HepG2 (cell line): Measurements from ENCODE around the gene JPH2. TPM values are rescaled to one million over a fixed set of nuclear protein-coding genes. Genes with fewer than 3 reads are reported as not detected.

Experiments
- ATAC-seq: fragments of 200-7000 bp; cut with Tn5 transposase; 3 replicates; pipeline ENCODE4 v1.9.1; 2020; ENCODE audit warnings: mild to moderate bottlenecking, moderate library complexity
- BruUV-seq: library from RNA; stranded (reverse); fragments of 400-500 nt; replicated peaks from 2 replicates; lab custom pipeline; 2021; lab: Mats Ljungman, UMichigan
- CTCF ChIA-PET: fragments of 300-600 bp; formaldehyde crosslinking; extraction: SDS; loops from one replicate; lab custom pipeline; 2021; ENCODE audit warnings: low total read pairs, inconsistent platforms, low intra/inter-chr PET ratio; lab: Yijun Ruan, JAX
- POLR2A ChIA-PET: fragments of 350-600 bp; sonication (Branson Sonifier 250); formaldehyde crosslinking; loops from one replicate; lab custom pipeline; 2020; ENCODE audit warnings: antibody characterized with exemption, inconsistent platforms; lab: Yijun Ruan, JAX
- DNase-seq: peaks from one replicate; pipeline ENCODE4 v3.0.0-alpha.2; 2015; ENCODE audit warnings: low spot score
- FAIRE-seq: peaks from 3 replicates; lab custom pipeline; 2011; peaks lifted over from hg19 to GRCh38; lab: Jason Lieb, UNC
- H2AFZ ChIP-seq: one replicate; pipeline ENCODE4 v1.6.1; 2011; ENCODE audit warnings: low read length, inconsistent platforms
- H3K27ac ChIP-seq: fragments of 300-600 bp; 3 replicates; pipeline ENCODE4 v1.8.0; 2011; ENCODE audit warnings: mixed run types, mild to moderate bottlenecking, mixed read lengths, low read length, inconsistent platforms; ENCODE audit not compliant: insufficient read depth; ENCODE audit errors: extremely low read length
- H3K27me3 ChIP-seq, 2 experiments: fragments of 200-600 bp in 1 of 2; 2 replicates in 1 of 2; 3 replicates in 1 of 2; pipeline versions ENCODE4 v1.6.0 to v1.8.0; 2011; ENCODE audit warnings: low read length in 2 of 2, mild to moderate bottlenecking in 2 of 2, moderate library complexity in 2 of 2, inconsistent platforms in 1 of 2; ENCODE audit not compliant: insufficient read depth in 2 of 2, control insufficient read depth in 1 of 2
- H3K36me3 ChIP-seq, 2 experiments: fragments of 200-600 bp in 1 of 2; replicated peaks in 1 of 2; 2 replicates in 1 of 2; 3 replicates in 1 of 2; pipeline versions ENCODE4 v1.5.1 to v1.8.0; 2011; ENCODE audit warnings: low read length in 2 of 2, inconsistent platforms in 1 of 2; ENCODE audit not compliant: insufficient read depth in 2 of 2, control insufficient read depth in 1 of 2
- H3K4me1 ChIP-seq: 2 replicates; pipeline ENCODE4 v1.5.1; 2012; ENCODE audit warnings: low read length, inconsistent platforms; ENCODE audit not compliant: insufficient read depth
- H3K4me2 ChIP-seq: 2 replicates; pipeline ENCODE4 v1.6.0; 2011; ENCODE audit warnings: low read depth, low read length, inconsistent platforms
- H3K4me3 ChIP-seq, 3 experiments: fragments of 200-600 bp in 1 of 3; sonication (generic), shearing (Covaris generic) in 1 of 3; replicated peaks in 1 of 3; 2 replicates each; pipeline ENCODE4 v1.5.1; 2011 to 2016; ENCODE audit warnings: low read length in 3 of 3, inconsistent platforms in 2 of 3, low read depth in 2 of 3, mild to moderate bottlenecking in 2 of 3, control low read depth in 1 of 3, mixed read lengths in 1 of 3; ENCODE audit not compliant: insufficient read depth in 1 of 3
- H3K79me2 ChIP-seq: one replicate; pipeline ENCODE4 v1.6.1; 2011; ENCODE audit warnings: low read length, inconsistent platforms; ENCODE audit not compliant: insufficient read depth
- H3K9ac ChIP-seq: 2 replicates; pipeline ENCODE4 v1.6.0; 2011; ENCODE audit warnings: mild to moderate bottlenecking, low read depth, low read length, inconsistent platforms; ENCODE audit not compliant: insufficient read depth
- H3K9me3 ChIP-seq: 2 replicates; pipeline ENCODE4 v1.5.1; 2012; ENCODE audit warnings: mild to moderate bottlenecking, low read length
- H4K20me1 ChIP-seq: 2 replicates; pipeline ENCODE4 v1.6.0; 2011; ENCODE audit warnings: inconsistent platforms, mild to moderate bottlenecking, low read length, moderate library complexity; ENCODE audit not compliant: insufficient read depth
- FOXM1 ChIP-seq: sonication (generic); formaldehyde crosslinking; IDR thresholded peaks from 2 replicates; pipeline ENCODE4 v1.5.0; 2020; ENCODE audit warnings: missing genetic modification reagents
- IKZF4 ChIP-seq: sonication (generic); formaldehyde crosslinking; IDR thresholded peaks from 2 replicates; pipeline ENCODE4 v1.5.1; 2020; ENCODE audit warnings: borderline replicate concordance, mild to moderate bottlenecking, low read depth, missing genetic modification reagents; ENCODE audit errors: not compliant biosample characterization
- KDM3A ChIP-seq: IDR thresholded peaks from 2 replicates; pipeline ENCODE4 v1.6.1; 2018; ENCODE audit warnings: low read depth, missing compliant biosample characterization
- MIXL1 ChIP-seq: IDR thresholded peaks from 2 replicates; pipeline ENCODE4 v1.6.1; 2016
- U2AF1 ChIP-seq: fragments of 200-400 bp; formaldehyde crosslinking; optimal IDR thresholded peaks from 2 replicates; pipeline ENCODE3; 2017; ENCODE audit warnings: mild to moderate bottlenecking, low read depth, low read length
- ZBTB3 ChIP-seq: sonication (generic); formaldehyde crosslinking; IDR thresholded peaks from 2 replicates; pipeline ENCODE4 v1.4.0; 2020; ENCODE audit warnings: low read depth, mild to moderate bottlenecking, moderate library complexity, missing genetic modification reagents, borderline replicate concordance
- ZNF256 ChIP-seq: sonication (generic); formaldehyde crosslinking; conservative IDR thresholded peaks from 2 replicates; pipeline ENCODE4 v1.4.0; 2020; ENCODE audit warnings: missing genetic modification reagents
- in situ Hi-C: cut with HindIII; loops from 2 replicates; pipeline ENCODE4 v1.10.0; 2017; ENCODE audit warnings: low pct_unique_long_range_greater_than_20kb; ENCODE audit not compliant: extremely low pct_ligation_motif_present
- intact Hi-C: fragments of 100-400 bp; cut with micrococcal nuclease; formaldehyde crosslinking; loops from one replicate; pipeline ENCODE4 v1.10.0; 2022; ENCODE audit not compliant: unreplicated experiment
- polyA plus RNA-seq, 8 experiments: library from polyadenylated mRNA; depleted of rRNA in 3 of 8; stranded (reverse) in 7 of 8; unstranded in 1 of 8; fragments of >200 nt; fragmentation: Illumina TruSeq in 4 of 8; extraction: Trizol in 4 of 8; gene quantifications; 2 replicates each; pipeline versions ENCODE4 v1.2.1 to v1.2.3, GENCODE V29; 2011 to 2016; ENCODE audit warnings: low read depth in 4 of 8, missing spikeins in 1 of 8, mixed read lengths in 1 of 8; ENCODE audit not compliant: insufficient read depth in 1 of 8
- total RNA-seq, 5 experiments: library from RNA; depleted of rRNA; stranded (reverse); fragments of >200 nt; fragmentation: Illumina TruSeq; extraction: Trizol; gene quantifications; 2 replicates each; pipeline ENCODE4 v1.2.3, GENCODE V29; 2016; ENCODE audit warnings: low read depth in 1 of 5
- TF ChIP-seq, protein P1 (sequence below): sonication (generic); formaldehyde crosslinking; conservative IDR thresholded peaks from 2 replicates; pipeline ENCODE4 v1.4.0; 2020; ENCODE audit warnings: missing genetic modification reagents
- TF ChIP-seq, protein P2 (sequence below): sonication (generic); formaldehyde crosslinking; IDR thresholded peaks from 2 replicates; pipeline ENCODE4 v1.4.0; 2020; ENCODE audit warnings: missing genetic modification reagents
- TF ChIP-seq, protein P3 (sequence below): sonication (generic); formaldehyde crosslinking; IDR thresholded peaks from 2 replicates; pipeline ENCODE4 v1.4.0; 2020; ENCODE audit warnings: mild to moderate bottlenecking, missing genetic modification reagents
- TF ChIP-seq, protein P4 (sequence below): sonication (generic); formaldehyde crosslinking; IDR thresholded peaks from 2 replicates; pipeline ENCODE4 v1.9.0; 2022; ENCODE audit warnings: low read depth, missing genetic modification reagents
- TF ChIP-seq, protein P5 (sequence below): sonication (generic); formaldehyde crosslinking; IDR thresholded peaks from 2 replicates; pipeline ENCODE4 v1.4.0; 2020; ENCODE audit warnings: missing genetic modification reagents, borderline replicate concordance

The JPH2 gene
- total and polyA plus RNA-seq, 2 of the 13 experiments (the other 11 are each of a cell fraction or from before 2014, with no cell fraction given) = 0.42 TPM; not detected in 1

DNA sequence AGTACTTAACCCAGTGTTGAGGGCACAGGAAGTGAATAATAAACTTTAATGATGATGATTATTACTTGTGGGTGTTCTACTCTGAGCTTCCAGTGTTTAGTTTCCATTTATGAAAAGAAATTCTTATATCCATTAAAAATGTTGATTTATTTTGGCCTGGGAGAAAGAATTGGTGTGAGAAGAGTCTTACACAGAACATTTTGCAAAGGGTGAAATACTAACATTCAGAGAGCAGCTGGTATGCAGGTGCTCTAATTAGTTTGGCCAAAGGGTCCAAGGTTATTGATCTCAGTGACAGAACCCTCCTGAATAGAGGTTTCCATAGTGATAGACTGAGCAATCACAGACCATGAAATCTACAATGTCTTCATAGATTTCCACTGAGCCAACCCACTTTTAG is 19.1 kb upstream of the JPH2 start:
- FAIRE-seq = peak; percentile 28
- BruUV-seq = no TSS peak
- ChIA-PET POLR2A (interaction anchor here (0.5 to 0.9 kb wide), 2 partner anchors 188 to 269 kb away, joined by 3 read pairs; no protein-coding TSS in a partner anchor), CTCF (no interaction called here)
- no peaks in the 10 kb centered on the region for H3K9me3 ChIP-seq
- H3K4me1 ChIP-seq = peaks cover 51% of the 10 kb centered on the region
- H3K4me2 ChIP-seq = peak overlapping the region; percentile 94
- in situ Hi-C loops = no loop called here
- no peaks in the 10 kb centered on the region; a peak in 1 of 5 replicates for H3K27me3 ChIP-seq
- peak; percentile 39 for ATAC-seq
- peaks cover 46% of the 10 kb centered on the region for H4K20me1 ChIP-seq
- H3K79me2 ChIP-seq = peaks cover 91% of the 10 kb centered on the region
- H3K9ac ChIP-seq = no peak overlapping the region
- H3K36me3 ChIP-seq = peaks cover 14 to 38% of the 10 kb centered on the region in 2 experiments
- DNase-seq = peak; percentile 87
- H3K4me3 ChIP-seq = peak overlapping the region in 1 of 3 experiments; percentile 5; a peak in 1 of 6 replicates
- H3K27ac ChIP-seq = peak overlapping the region; percentile 76
- intact Hi-C loops = loop anchor here (10.0 kb wide), 2 partner anchors 481 to 541 kb away; partner anchors contain the start of genes GTSF1L and MYBL2
- H2AFZ ChIP-seq = no peak overlapping the region
- TF ChIP-seq, protein P1, sequence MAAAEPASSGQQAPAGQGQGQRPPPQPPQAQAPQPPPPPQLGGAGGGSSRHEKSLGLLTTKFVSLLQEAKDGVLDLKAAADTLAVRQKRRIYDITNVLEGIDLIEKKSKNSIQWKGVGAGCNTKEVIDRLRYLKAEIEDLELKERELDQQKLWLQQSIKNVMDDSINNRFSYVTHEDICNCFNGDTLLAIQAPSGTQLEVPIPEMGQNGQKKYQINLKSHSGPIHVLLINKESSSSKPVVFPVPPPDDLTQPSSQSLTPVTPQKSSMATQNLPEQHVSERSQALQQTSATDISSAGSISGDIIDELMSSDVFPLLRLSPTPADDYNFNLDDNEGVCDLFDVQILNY (CRISPR knock-in tag) = no peak
- TF ChIP-seq, protein P2, sequence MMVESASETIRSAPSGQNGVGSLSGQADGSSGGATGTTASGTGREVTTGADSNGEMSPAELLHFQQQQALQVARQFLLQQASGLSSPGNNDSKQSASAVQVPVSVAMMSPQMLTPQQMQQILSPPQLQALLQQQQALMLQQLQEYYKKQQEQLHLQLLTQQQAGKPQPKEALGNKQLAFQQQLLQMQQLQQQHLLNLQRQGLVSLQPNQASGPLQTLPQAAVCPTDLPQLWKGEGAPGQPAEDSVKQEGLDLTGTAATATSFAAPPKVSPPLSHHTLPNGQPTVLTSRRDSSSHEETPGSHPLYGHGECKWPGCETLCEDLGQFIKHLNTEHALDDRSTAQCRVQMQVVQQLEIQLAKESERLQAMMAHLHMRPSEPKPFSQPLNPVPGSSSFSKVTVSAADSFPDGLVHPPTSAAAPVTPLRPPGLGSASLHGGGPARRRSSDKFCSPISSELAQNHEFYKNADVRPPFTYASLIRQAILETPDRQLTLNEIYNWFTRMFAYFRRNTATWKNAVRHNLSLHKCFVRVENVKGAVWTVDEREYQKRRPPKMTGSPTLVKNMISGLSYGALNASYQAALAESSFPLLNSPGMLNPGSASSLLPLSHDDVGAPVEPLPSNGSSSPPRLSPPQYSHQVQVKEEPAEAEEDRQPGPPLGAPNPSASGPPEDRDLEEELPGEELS (CRISPR knock-in tag) = peak; percentile 21; the same call in 1 of the 2 replicates
- TF ChIP-seq, protein P3, sequence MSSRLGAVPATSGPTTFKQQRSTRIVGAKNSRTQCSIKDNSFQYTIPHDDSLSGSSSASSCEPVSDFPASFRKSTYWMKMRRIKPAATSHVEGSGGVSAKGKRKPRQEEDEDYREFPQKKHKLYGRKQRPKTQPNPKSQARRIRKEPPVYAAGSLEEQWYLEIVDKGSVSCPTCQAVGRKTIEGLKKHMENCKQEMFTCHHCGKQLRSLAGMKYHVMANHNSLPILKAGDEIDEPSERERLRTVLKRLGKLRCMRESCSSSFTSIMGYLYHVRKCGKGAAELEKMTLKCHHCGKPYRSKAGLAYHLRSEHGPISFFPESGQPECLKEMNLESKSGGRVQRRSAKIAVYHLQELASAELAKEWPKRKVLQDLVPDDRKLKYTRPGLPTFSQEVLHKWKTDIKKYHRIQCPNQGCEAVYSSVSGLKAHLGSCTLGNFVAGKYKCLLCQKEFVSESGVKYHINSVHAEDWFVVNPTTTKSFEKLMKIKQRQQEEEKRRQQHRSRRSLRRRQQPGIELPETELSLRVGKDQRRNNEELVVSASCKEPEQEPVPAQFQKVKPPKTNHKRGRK (CRISPR knock-in tag) = no peak
- no peak for TF ChIP-seq U2AF1
- TF ChIP-seq IKZF4 (CRISPR knock-in tag) = no peak
- TF ChIP-seq, protein P4, sequence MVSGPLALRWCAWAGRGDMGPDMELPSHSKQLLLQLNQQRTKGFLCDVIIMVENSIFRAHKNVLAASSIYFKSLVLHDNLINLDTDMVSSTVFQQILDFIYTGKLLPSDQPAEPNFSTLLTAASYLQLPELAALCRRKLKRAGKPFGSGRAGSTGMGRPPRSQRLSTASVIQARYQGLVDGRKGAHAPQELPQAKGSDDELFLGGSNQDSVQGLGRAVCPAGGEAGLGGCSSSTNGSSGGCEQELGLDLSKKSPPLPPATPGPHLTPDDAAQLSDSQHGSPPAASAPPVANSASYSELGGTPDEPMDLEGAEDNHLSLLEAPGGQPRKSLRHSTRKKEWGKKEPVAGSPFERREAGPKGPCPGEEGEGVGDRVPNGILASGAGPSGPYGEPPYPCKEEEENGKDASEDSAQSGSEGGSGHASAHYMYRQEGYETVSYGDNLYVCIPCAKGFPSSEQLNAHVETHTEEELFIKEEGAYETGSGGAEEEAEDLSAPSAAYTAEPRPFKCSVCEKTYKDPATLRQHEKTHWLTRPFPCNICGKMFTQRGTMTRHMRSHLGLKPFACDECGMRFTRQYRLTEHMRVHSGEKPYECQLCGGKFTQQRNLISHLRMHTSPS (CRISPR knock-in tag) = no peak
- TF ChIP-seq, protein P5, sequence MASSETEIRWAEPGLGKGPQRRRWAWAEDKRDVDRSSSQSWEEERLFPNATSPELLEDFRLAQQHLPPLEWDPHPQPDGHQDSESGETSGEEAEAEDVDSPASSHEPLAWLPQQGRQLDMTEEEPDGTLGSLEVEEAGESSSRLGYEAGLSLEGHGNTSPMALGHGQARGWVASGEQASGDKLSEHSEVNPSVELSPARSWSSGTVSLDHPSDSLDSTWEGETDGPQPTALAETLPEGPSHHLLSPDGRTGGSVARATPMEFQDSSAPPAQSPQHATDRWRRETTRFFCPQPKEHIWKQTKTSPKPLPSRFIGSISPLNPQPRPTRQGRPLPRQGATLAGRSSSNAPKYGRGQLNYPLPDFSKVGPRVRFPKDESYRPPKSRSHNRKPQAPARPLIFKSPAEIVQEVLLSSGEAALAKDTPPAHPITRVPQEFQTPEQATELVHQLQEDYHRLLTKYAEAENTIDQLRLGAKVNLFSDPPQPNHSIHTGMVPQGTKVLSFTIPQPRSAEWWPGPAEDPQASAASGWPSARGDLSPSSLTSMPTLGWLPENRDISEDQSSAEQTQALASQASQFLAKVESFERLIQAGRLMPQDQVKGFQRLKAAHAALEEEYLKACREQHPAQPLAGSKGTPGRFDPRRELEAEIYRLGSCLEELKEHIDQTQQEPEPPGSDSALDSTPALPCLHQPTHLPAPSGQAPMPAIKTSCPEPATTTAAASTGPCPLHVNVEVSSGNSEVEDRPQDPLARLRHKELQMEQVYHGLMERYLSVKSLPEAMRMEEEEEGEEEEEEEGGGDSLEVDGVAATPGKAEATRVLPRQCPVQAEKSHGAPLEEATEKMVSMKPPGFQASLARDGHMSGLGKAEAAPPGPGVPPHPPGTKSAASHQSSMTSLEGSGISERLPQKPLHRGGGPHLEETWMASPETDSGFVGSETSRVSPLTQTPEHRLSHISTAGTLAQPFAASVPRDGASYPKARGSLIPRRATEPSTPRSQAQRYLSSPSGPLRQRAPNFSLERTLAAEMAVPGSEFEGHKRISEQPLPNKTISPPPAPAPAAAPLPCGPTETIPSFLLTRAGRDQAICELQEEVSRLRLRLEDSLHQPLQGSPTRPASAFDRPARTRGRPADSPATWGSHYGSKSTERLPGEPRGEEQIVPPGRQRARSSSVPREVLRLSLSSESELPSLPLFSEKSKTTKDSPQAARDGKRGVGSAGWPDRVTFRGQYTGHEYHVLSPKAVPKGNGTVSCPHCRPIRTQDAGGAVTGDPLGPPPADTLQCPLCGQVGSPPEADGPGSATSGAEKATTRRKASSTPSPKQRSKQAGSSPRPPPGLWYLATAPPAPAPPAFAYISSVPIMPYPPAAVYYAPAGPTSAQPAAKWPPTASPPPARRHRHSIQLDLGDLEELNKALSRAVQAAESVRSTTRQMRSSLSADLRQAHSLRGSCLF (CRISPR knock-in tag) = no peak
- no peak for TF ChIP-seq KDM3A
- no peak for TF ChIP-seq ZBTB3 (CRISPR knock-in tag)
- TF ChIP-seq FOXM1 (CRISPR knock-in tag) = no peak
- TF ChIP-seq MIXL1 (CRISPR knock-in tag) = peak; percentile 100
- TF ChIP-seq ZNF256 = no peak
